Measurements from ENCODE around the gene CREB5. TPM values are rescaled to one million over a fixed set of nuclear protein-coding genes. Genes with fewer than 3 reads are reported as not detected.

CREB5 gene
- total RNA-seq, 2 donors from 2014 or later, result 0.53 to 2.6 TPM

DNA sequence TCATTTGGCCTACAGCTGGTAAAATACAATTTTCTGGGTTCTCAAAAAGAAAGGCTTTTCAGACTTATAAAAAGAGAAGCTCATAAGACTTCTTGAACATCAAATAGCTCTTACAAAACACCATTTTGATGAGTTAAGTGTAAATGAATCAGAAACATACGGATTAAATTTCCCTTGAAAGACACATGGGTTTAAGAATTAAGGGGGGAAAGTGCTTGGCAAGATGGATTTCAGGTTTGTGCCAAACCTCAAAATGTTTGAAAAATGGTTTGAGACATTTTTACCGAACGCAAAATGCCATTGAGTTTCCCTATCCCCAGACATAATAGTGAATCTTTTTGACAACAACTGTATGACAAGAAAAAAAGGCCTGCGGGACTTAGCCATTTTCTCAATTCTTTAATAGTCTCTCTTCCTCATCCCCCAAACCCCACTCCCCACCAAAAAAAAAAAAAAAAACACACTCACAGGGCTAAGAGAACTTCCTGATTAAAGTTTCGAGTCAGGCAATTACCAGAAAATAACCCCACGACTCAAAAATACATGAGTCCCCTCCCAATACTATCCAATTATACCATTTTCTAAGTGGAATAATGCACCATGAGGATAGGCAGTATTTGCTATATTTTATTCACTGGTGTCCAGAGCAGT, 285.7 kb downstream of the CREB5 start:
- no peak overlapping the region for H3K27ac Mint-ChIP-seq
- no peaks in the 10 kb centered on the region for H3K4me1 ChIP-seq (ENCODE audit: control insufficient read depth, insufficient read depth, low read length)
- H3K4me3 Mint-ChIP-seq, result no peak overlapping the region
- no peak overlapping the region for H3K4me3 ChIP-seq (ENCODE audit: low read length)
- H3K27me3 Mint-ChIP-seq (ENCODE audit: insufficient read depth), result no peaks in the 10 kb centered on the region
- H3K9me3 Mint-ChIP-seq, result no peaks in the 10 kb centered on the region
- WGBS, 2 experiments (ENCODE audit: insufficient coverage in 1 of 2, insufficient read length in 1 of 2), result 50 to 79% methylated on average over 2 to 6 of the region's 6 CpGs
- DNase-seq, result no peak
- H3K27me3 ChIP-seq (ENCODE audit: control insufficient read depth, insufficient read depth, low read length, poor library complexity, severe bottlenecking), result no peaks in the 10 kb centered on the region
- TF ChIP-seq, protein P1, sequence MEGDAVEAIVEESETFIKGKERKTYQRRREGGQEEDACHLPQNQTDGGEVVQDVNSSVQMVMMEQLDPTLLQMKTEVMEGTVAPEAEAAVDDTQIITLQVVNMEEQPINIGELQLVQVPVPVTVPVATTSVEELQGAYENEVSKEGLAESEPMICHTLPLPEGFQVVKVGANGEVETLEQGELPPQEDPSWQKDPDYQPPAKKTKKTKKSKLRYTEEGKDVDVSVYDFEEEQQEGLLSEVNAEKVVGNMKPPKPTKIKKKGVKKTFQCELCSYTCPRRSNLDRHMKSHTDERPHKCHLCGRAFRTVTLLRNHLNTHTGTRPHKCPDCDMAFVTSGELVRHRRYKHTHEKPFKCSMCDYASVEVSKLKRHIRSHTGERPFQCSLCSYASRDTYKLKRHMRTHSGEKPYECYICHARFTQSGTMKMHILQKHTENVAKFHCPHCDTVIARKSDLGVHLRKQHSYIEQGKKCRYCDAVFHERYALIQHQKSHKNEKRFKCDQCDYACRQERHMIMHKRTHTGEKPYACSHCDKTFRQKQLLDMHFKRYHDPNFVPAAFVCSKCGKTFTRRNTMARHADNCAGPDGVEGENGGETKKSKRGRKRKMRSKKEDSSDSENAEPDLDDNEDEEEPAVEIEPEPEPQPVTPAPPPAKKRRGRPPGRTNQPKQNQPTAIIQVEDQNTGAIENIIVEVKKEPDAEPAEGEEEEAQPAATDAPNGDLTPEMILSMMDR (conservative IDR thresholded peaks at IDR 0.05), result no peak
- H3K36me3 ChIP-seq (ENCODE audit: control insufficient read depth, insufficient read depth, low read length), result no peaks in the 10 kb centered on the region
- peaks cover 7% of the 10 kb centered on the region for H3K4me1 Mint-ChIP-seq
- no peak overlapping the region for H3K27ac ChIP-seq (ENCODE audit: low read depth, low read length)
- no peaks in the 10 kb centered on the region for H3K36me3 Mint-ChIP-seq (ENCODE audit: low read depth)
- H3K9ac ChIP-seq (ENCODE audit: extremely low read depth, low read length, poor library complexity, severe bottlenecking), result no peak overlapping the region
- H3K9me3 ChIP-seq (ENCODE audit: control insufficient read depth, low read length), result no peaks in the 10 kb centered on the region

DNA sequence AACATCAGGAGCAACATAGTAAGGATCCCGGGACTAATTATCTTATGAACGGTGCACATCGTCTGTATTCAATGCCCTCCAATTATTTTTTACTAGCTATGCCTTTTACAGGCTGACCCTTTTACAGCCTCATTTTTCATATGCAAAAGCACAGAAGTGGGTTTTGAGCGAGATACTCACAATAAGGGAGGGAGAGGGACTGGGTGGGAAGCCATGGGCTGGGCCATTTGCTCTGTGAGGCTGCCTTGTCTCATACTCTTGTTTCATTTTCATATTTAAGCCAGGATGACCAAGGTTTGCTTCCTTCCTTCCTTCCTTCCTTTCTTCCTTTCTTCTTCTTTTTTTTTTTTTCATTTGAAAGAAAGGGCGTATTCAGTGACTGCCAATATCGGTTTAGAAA, 286.5 kb downstream of the CREB5 start:
- no peaks in the 10 kb centered on the region for H3K36me3 ChIP-seq (ENCODE audit: control insufficient read depth, insufficient read depth, low read length)
- H3K9ac ChIP-seq (ENCODE audit: extremely low read depth, low read length, poor library complexity, severe bottlenecking), result no peak overlapping the region
- no peaks in the 10 kb centered on the region for H3K9me3 ChIP-seq (ENCODE audit: control insufficient read depth, low read length)
- H3K4me1 ChIP-seq (ENCODE audit: control insufficient read depth, insufficient read depth, low read length), result no peaks in the 10 kb centered on the region
- no peaks in the 10 kb centered on the region for H3K27me3 Mint-ChIP-seq (ENCODE audit: insufficient read depth)
- H3K27ac ChIP-seq (ENCODE audit: low read depth, low read length), result no peak overlapping the region
- no peak for DNase-seq
- H3K27ac Mint-ChIP-seq, result no peak overlapping the region
- no peaks in the 10 kb centered on the region for H3K27me3 ChIP-seq (ENCODE audit: control insufficient read depth, insufficient read depth, low read length, poor library complexity, severe bottlenecking)
- H3K4me1 Mint-ChIP-seq, result peaks cover 7% of the 10 kb centered on the region
- H3K36me3 Mint-ChIP-seq (ENCODE audit: low read depth), result no peaks in the 10 kb centered on the region
- 90% methylated on average over 6 of the region's 6 CpGs; no CpG with 5 or more reads in 1 of the 2 experiments for WGBS, 2 experiments (ENCODE audit: insufficient coverage in 1 of 2, insufficient read length in 1 of 2)
- H3K4me3 ChIP-seq (ENCODE audit: low read length), result no peak overlapping the region
- H3K4me3 Mint-ChIP-seq, result no peak overlapping the region
- TF ChIP-seq, protein P1 (conservative IDR thresholded peaks at IDR 0.05), result no peak
- H3K9me3 Mint-ChIP-seq, result no peaks in the 10 kb centered on the region

DNA sequence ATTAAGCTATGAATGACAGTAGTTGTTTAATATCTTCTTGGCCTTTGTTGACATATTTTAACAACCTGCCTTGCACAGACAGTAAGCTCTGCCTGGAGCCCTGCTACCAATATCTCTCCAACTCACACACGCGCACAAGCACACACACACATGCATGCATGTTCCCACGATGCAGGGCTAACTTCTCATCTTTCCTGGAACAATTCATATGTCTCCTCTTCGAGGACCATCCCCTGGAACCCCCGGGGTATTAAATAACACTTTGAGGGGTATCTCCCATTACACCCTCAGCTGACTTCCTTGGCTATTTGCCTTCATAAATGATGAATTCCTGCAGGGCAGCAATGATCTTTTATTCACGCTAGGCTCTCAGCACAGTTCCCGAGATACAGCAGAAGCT, 287.8 kb downstream of the CREB5 start:
- no peaks in the 10 kb centered on the region for H3K9me3 ChIP-seq (ENCODE audit: control insufficient read depth, low read length)
- no peak overlapping the region for H3K9ac ChIP-seq (ENCODE audit: extremely low read depth, low read length, poor library complexity, severe bottlenecking)
- H3K9me3 Mint-ChIP-seq, result no peaks in the 10 kb centered on the region
- WGBS, 2 experiments (ENCODE audit: insufficient coverage in 1 of 2, insufficient read length in 1 of 2), result 86 to 100% methylated on average over 3 to 7 of the region's 7 CpGs
- H3K4me1 ChIP-seq (ENCODE audit: control insufficient read depth, insufficient read depth, low read length), result no peaks in the 10 kb centered on the region
- H3K27me3 ChIP-seq (ENCODE audit: control insufficient read depth, insufficient read depth, low read length, poor library complexity, severe bottlenecking), result no peaks in the 10 kb centered on the region
- H3K36me3 Mint-ChIP-seq (ENCODE audit: low read depth), result no peaks in the 10 kb centered on the region
- no peak overlapping the region for H3K27ac ChIP-seq (ENCODE audit: low read depth, low read length)
- H3K27ac Mint-ChIP-seq, result no peak overlapping the region
- H3K36me3 ChIP-seq (ENCODE audit: control insufficient read depth, insufficient read depth, low read length), result no peaks in the 10 kb centered on the region
- no peak for DNase-seq
- no peak overlapping the region for H3K4me3 Mint-ChIP-seq
- H3K4me1 Mint-ChIP-seq, result peaks cover 7% of the 10 kb centered on the region
- no peak overlapping the region for H3K4me3 ChIP-seq (ENCODE audit: low read length)
- TF ChIP-seq, protein P1 (conservative IDR thresholded peaks at IDR 0.05), result no peak
- no peaks in the 10 kb centered on the region for H3K27me3 Mint-ChIP-seq (ENCODE audit: insufficient read depth)
